Dermis microvascular lymphatic vessel endothelial cell (primary cell): ENCODE data around the gene MAP3K2. TPM values are rescaled to one million over a fixed set of nuclear protein-coding genes. Genes with fewer than 3 reads are reported as not detected.

ENCODE experiments used
- DNase-seq, 2 donors: peaks; one replicate each; pipeline versions ENCODE4 v3.0.0 to v3.0.0-alpha.2; 2010; ENCODE audit warnings: low read depth in 2 of 2
- total RNA-seq: library from RNA; depleted of rRNA; stranded (reverse); fragments of >200 nt; gene quantifications from 2 replicates; pipeline ENCODE4 v1.2.1, GENCODE V29; 2014

The MAP3K2 gene
- total RNA-seq, 1 donor from 2014 or later = 13.2 TPM

DNA sequence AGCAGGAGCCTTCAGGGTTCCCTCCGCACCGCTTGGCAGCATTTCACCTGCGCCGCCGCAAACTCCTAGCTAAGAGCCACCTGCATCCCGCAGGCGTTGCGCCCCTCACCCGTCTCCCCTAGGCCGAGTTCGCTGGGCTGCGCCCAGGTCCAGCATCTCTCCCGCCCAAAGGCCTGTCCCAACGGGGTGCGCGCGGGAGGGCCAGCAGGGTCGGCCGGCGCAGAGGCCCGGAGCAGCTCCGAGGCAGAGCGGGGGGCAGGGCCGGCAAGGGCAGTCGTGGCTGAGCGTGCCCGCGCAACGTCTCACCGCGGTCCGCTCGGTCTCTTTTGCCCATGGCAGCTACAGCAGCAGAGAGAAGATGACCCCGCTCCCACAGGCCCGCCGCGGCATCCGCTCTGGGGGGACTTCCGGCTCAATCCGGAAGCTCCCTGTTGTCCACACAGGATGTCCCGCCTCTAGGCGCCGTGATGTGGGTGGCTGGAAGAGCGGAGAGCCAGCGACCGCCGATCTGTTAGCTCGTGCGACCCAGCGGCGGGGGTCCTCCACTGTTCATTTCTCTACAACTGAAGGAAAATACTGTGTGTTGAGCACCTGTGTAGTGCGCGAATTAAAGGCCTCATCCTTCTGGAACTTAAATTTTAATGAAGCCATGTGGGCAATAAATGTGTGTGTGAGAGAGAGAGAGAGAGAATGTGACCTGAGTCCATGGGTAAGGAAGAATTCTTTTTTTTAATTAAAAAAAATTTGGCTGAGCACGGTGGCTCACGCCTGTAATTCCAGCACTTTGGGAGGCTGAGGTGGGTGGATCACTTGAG is 93.8 kb downstream of the MAP3K2 start, which contains the start of gene ERCC3:
ERCC3 (minus strand) TSS at position 397 of the 815 bp plus-strand sequence; CDS start at position 334, 63 bp downstream.
- DNase-seq = peak; percentile 63 to 84

DNA sequence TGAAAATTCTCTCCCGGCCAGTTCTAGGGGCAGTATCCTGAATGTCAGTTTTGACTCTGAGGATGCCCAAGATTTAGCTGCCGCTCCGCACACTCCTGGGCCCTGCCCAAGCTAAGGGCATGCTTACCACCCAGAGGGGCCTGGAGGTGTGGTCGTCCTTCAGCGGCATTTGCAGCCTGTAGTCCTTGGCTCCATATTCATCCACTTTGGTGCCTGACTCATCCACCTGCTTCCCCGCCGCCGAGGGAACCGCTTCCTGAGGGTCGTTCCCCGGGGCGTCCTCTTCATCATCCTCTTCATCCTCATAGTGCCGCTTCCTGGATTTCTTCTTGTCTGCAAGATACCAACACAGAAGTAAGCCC is 94.4 kb downstream of the MAP3K2 start:
- DNase-seq = peak in 1 of 2 donors; percentile 13

DNA sequence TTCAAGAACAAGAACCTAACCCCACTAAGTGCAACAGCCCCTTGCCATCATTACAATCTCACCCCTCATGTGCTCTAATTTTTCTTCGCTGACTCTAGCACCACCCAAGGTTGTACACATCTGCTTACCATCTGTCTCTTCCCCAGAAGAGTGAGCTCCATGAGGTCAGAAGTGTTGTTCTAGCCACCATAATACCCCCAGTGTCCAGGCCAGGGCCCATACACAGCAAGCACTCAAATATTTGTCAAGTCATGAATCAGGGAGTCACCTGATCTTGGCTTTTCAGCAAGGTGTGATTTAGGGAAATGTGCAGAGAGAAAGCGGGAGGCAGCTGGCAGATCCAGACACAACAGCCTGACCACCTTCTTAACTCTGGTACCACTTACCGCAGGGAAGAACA is 99.5 kb downstream of the MAP3K2 start:
- no peak for DNase-seq

- no peak for DNase-seq
Observed at GRCh38 chr2:127283275-127283674, 104.5 kb downstream of the MAP3K2 start.

GRCh38 chr2:127280693-127281092 is 107.1 kb downstream of the MAP3K2 start:
- no peak for DNase-seq

- DNase-seq = no peak
Observed at GRCh38 chr2:127279781-127280180, 108.0 kb downstream of the MAP3K2 start.

DNA sequence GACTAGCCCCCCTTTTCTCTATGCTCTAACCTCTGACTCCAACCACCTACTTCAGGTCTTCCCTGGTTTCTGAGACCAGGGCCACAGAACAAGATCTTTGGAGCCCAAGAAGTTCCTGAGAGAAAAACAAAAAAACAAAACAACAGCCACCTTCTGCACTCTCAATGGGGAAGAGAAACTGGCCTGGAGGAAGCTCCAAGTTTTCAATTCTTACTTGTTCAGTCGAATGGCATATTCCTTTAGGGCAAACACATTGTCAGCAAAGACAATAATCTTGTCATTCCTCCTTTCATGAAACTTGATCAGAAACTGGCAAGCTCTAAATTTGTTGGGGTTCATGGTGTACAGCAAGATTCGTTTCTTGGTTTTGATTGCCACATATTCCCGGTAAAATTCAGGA is 108.8 kb downstream of the MAP3K2 start:
- DNase-seq = no peak

DNA sequence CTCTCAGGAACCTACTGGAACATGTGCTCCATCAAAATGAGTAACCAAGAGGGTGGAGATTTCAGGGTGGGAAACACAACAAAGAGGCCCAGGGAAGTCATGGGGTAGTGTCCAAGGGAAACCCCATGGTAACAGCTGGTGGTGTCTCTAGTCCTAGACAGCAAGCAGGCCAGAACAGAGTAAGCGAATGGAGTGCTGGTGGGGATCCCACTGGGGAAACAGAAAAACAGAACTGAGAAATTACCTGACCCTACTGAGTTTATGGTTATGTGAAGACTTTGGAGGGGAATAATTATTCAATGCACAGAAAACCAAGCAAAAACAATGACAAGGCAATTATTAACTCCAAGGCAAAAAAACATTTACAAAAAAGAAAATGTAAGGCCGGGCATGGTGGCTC is 110.7 kb downstream of the MAP3K2 start:
- DNase-seq = no peak

DNA sequence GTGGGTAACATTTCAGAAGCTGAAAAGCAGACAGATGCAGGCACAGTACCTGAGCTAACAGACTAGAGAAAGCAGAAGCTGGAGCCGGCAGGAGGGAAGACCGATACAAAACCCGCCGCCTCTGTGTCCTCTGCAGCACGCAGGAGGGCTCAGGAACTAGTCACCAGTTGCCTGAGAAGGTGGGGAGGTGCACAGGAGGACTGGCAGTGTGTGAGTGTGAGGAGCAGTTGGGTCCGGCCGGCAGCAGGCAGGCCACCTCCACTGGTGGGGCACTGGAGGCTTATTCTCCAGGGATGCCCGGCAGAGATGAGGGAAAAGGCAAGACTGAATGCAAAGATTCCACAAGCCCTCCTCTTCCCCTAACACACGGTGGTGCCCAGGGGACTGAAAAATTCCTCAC is 112.0 kb downstream of the MAP3K2 start:
- DNase-seq = no peak

DNA sequence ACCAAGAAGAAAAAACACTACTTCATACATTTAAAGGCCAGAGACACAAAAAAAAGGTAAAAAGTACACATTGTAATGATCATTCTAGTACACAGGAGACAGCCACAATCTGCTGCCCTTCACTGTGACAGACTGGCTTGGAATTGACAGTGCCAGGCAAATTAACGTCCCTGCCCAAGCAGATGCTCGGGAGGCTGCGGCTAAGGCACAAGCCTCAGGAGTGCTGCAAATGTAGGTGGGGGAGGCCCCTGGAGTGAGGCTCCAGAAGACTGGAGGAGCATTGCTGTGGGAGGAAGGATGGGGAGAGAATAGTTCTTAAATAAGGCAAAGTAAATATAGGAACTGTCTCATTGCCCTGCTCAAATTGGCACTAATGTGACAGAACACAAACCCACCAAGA is 112.4 kb downstream of the MAP3K2 start:
- DNase-seq = no peak

GRCh38 chr2:127270663-127271062 is 117.1 kb downstream of the MAP3K2 start:
- no peak for DNase-seq

DNA sequence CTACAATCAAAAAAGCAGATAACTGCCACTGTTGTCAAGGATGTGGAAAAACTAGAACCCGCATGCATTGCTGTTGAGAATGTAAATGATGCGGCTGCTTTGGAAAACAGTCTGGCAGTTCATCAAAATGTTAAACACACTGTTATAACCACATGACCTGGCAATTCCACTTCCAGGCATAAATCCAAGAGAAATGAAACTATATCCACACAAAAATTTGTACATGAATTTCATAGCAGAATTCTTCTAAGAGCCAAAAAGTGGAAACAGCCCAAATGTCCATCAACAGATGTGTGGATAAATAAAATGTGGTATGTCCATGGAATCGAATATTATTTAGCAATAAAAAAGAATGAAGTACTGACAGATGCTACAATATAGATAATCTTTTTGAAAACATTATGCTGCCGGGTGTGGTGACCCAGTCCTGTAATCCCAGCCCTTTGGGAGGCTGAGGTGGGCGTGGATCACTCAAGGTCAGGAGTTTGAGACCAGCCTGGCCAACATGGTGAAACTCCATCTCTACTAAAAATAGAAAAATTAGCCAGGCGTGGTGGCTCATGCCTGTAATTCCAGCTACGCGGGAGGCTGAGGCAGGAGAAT is 125.9 kb downstream of the MAP3K2 start:
- DNase-seq = peak in 1 of 2 donors; percentile 4

GRCh38 chr2:127259355-127259754 is 128.4 kb downstream of the MAP3K2 start:
- no peak for DNase-seq

DNA sequence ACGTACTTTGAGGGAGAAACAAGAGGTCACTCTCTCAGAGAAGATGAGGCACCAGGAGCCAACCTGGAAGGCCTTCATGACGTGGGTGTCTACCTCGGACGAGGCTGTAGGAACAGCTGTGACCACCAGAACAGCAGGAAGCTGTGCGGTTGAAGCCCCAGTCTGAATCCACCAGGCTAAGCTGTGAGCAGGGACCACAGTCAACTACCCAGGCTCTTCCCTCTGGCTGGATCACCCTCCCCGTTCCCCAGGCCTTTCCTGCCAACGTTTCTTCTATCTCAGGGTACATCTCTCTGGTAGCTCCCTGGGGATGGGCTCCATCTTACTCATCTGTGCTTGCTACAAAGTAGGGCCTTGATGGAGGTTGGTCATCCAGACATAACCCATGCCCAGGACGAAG is 130.9 kb downstream of the MAP3K2 start:
- no peak for DNase-seq

GRCh38 chr2:127256381-127256780 is 131.4 kb downstream of the MAP3K2 start:
- DNase-seq = no peak

GRCh38 chr2:127255721-127256120 is 132.1 kb downstream of the MAP3K2 start:
- DNase-seq = no peak

DNA sequence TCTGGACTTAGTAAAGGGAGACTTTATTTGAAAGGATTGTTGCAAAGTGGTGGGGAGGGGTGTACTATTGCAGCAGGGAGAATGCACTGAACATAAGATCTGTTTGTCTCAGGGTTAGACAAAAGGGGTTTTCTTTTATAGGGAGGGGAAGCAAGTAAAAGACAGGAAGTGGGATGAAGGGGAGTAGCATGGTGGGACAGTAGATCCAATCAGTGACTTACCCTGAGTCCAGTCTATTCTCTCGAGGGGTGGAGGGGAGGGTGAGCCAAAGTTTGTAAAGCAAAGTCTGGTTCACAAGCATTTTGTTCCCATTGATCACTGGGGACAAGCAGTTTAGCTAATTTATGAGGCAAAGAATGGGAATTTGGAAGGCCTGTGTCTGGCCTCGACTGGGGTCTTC is 132.6 kb downstream of the MAP3K2 start:
- DNase-seq = no peak

DNA sequence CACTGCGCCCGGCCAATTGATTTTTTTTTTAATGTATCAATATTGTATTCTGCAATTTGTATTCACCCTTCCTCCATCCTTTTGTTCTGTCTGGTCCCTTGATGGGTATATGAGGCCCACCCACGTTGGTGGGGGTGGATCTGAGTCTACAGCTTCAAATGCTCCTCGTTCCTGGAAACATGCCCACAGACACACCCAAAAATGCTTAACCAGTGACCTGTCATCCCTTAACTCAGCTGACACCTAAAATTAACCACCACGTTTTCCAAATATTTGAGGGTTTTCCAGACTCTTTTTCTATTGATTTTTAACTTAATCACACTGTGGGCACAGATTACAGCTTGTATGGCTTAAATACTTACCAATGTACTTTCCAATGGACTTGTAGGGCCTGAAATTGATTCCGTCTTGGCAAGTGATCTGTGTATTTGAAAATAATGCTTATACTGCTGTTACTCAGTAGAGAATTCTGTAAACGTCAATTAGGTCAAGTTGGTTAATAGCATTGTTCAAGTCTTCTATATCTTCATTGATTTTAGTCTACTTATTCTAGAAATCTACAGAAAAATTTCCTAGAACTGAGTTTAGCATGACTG is 133.3 kb downstream of the MAP3K2 start:
- no peak for DNase-seq

Other genes with a start within 250 kb of the MAP3K2 start
- under 0.01 TPM in 1 of 2 replicates, not detected in the other for gene CYP27C1, start 167.7 kb downstream of the MAP3K2 start, total RNA-seq
- 26.1 and 33.0 TPM in 2 replicates for gene ERCC3, start 93.8 kb downstream of the MAP3K2 start, total RNA-seq
- under 0.01 TPM in 2 replicates for gene PROC, start 30.5 kb upstream of the MAP3K2 start, total RNA-seq
- gene IWS1, start 138.5 kb upstream of the MAP3K2 start, total RNA-seq = 21.7 and 26.2 TPM in 2 replicates
- 0.13 TPM in 2 replicates for gene MYO7B, start 147.7 kb upstream of the MAP3K2 start, total RNA-seq